ENCODE results near the gene ZNF3. TPM values are rescaled to one million over a fixed set of nuclear protein-coding genes. Genes with fewer than 3 reads are reported as not detected.

ZNF3 gene
- total RNA-seq, 4 donors from 2014 or later = 13.2 to 30.3 (median 24.4) TPM

GRCh38 chr7:100033526-100033925 lies 48.0 kb downstream of the ZNF3 start:
- Histone ChIP-seq H3K4me1 (peaks cover 17% of the 10 kb centered on the region), H3K4me3 (no peak overlapping the region), H3K27ac (no peak overlapping the region), H3K9me3 (no peaks in the 10 kb centered on the region), H3K36me3 (peaks cover 77% of the 10 kb centered on the region), H3K27me3 (no peaks in the 10 kb centered on the region)
- TF ChIP-seq EP300 (IDR thresholded peaks at IDR 0.05) (no peak), CTCF (IDR thresholded peaks at IDR 0.05) (no peak), POLR2A (IDR thresholded peaks at IDR 0.05) (no peak), POLR2AphosphoS5 (IDR thresholded peaks at IDR 0.05) (no peak)
- 95% methylated on average over 6 of the region's 6 CpGs for WGBS
- DNase-seq (ENCODE audit: low spot score in 2 of 2) = peak in 1 of 2 donors; percentile 6

DNA sequence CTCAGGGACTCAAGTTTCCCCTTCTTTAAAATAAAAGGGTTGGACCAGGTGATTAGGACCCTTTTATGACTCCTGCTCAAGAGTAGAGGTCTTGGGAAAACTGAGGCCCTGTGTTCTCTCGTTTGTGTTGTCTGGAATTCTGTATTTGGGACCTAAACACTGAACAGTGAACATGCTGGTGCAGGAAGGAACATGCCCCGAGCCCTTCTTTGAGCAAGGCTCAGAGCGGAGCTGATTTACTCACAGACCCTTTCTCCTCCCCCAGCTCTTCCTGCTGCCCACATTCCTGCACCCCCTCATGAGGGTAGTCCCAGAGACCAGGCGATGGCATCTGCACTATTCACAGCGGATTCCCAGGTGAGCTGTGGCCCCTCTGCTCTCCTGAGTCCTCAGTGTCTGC lies 51.9 kb downstream of the ZNF3 start:
- Histone ChIP-seq H3K4me3 (no peak overlapping the region), H3K9me3 (no peaks in the 10 kb centered on the region), H3K27me3 (no peaks in the 10 kb centered on the region), H3K27ac (no peak overlapping the region), H3K36me3 (peaks cover 87% of the 10 kb centered on the region), H3K4me1 (peaks cover 4% of the 10 kb centered on the region)
- no peak for DNase-seq (ENCODE audit: low spot score in 2 of 2)
- WGBS = 70% methylated on average over 5 of the region's 5 CpGs
- TF ChIP-seq POLR2AphosphoS5 (IDR thresholded peaks at IDR 0.05) (no peak), POLR2A (IDR thresholded peaks at IDR 0.05) (no peak), EP300 (IDR thresholded peaks at IDR 0.05) (no peak), CTCF (IDR thresholded peaks at IDR 0.05) (no peak)

- Histone ChIP-seq H3K4me1 (peaks cover 18% of the 10 kb centered on the region), H3K4me3 (no peak overlapping the region), H3K36me3 (peaks cover 80% of the 10 kb centered on the region), H3K27ac (no peak overlapping the region), H3K9me3 (no peaks in the 10 kb centered on the region), H3K27me3 (no peaks in the 10 kb centered on the region)
- TF ChIP-seq CTCF (IDR thresholded peaks at IDR 0.05) = no peak
- no peak for TF ChIP-seq POLR2AphosphoS5 (IDR thresholded peaks at IDR 0.05)
- no peak for TF ChIP-seq POLR2A (IDR thresholded peaks at IDR 0.05)
- no peak for TF ChIP-seq EP300 (IDR thresholded peaks at IDR 0.05)
- 90% methylated on average over 11 of the region's 11 CpGs for WGBS
- DNase-seq (ENCODE audit: low spot score in 2 of 2) = peak in 1 of 2 donors; percentile 29
Measured at GRCh38 chr7:100027197-100027596, 54.3 kb downstream of the ZNF3 start.

GRCh38 chr7:100024020-100024619 lies 57.4 kb downstream of the ZNF3 start:
- peak in 1 of 2 donors; percentile 29 for DNase-seq (ENCODE audit: low spot score in 2 of 2)
- H3K27ac ChIP-seq = peak overlapping the region; percentile 54
- H3K27me3 ChIP-seq = no peaks in the 10 kb centered on the region
- TF ChIP-seq POLR2A (IDR thresholded peaks at IDR 0.05) = no peak
- no peak for TF ChIP-seq EP300 (IDR thresholded peaks at IDR 0.05)
- TF ChIP-seq CTCF (IDR thresholded peaks at IDR 0.05) = no peak
- no peak for TF ChIP-seq POLR2AphosphoS5 (IDR thresholded peaks at IDR 0.05)
- H3K9me3 ChIP-seq = no peaks in the 10 kb centered on the region
- no peak overlapping the region for H3K4me3 ChIP-seq
- H3K4me1 ChIP-seq = peaks cover 37% of the 10 kb centered on the region
- peaks cover 55% of the 10 kb centered on the region for H3K36me3 ChIP-seq
- 80% methylated on average over 12 of the region's 12 CpGs for WGBS

DNA sequence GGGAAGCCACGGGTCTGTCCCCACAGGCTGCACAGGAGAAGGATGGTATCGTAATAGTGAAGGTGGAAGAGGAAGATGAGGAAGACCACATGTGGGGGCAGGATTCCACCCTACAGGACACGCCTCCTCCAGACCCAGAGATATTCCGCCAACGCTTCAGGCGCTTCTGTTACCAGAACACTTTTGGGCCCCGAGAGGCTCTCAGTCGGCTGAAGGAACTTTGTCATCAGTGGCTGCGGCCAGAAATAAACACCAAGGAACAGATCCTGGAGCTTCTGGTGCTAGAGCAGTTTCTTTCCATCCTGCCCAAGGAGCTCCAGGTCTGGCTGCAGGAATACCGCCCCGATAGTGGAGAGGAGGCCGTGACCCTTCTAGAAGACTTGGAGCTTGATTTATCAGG lies 58.0 kb downstream of the ZNF3 start:
- peak overlapping the region; percentile 54 for H3K27ac ChIP-seq
- DNase-seq (ENCODE audit: low spot score in 2 of 2) = peak in 1 of 2 donors; percentile 75
- 77% methylated on average over 12 of the region's 12 CpGs for WGBS

More for the DNA sequence above, 58.0 kb downstream of the ZNF3 start:
- Histone ChIP-seq H3K27me3 (no peaks in the 10 kb centered on the region), H3K4me3 (no peak overlapping the region), H3K4me1 (peaks cover 42% of the 10 kb centered on the region), H3K36me3 (peaks cover 54% of the 10 kb centered on the region), H3K9me3 (no peaks in the 10 kb centered on the region)
- TF ChIP-seq POLR2AphosphoS5 (IDR thresholded peaks at IDR 0.05) = no peak
- no peak for TF ChIP-seq EP300 (IDR thresholded peaks at IDR 0.05)
- TF ChIP-seq CTCF (IDR thresholded peaks at IDR 0.05) = no peak
- no peak for TF ChIP-seq POLR2A (IDR thresholded peaks at IDR 0.05)
